ENCODE results near the gene FKBP5.

- TF ChIP-seq POLR2A (IDR thresholded peaks at IDR 0.05) (no peak), CTCF (IDR thresholded peaks at IDR 0.05) (no peak)
These were observed 101.5 kb downstream of the FKBP5 start for GRCh38 chr6:35587167-35587566.

Data from testis (tissue), 2 donors.